Suprapubic skin (tissue), 4 donors: Measurements from ENCODE around the gene C1orf226.

ENCODE experiments used
- CTCF ChIP-seq, 2 donors: fragments of 200-600 bp in 1 of 2; fragments of 450-650 bp in 1 of 2; sonication (generic) in 1 of 2; IDR thresholded peaks; one replicate each; pipeline ENCODE4 v1.5.1; 2016 to 2019; ENCODE audit warnings: antibody characterized with exemption in 2 of 2, mild to moderate bottlenecking in 1 of 2, moderate library complexity in 1 of 2
- EP300 ChIP-seq: sonication (generic); formaldehyde crosslinking; IDR thresholded peaks from one replicate; pipeline ENCODE4 v1.6.1; 2017; ENCODE audit warnings: antibody characterized with exemption
- POLR2A ChIP-seq, 2 donors: fragments of 450-650 bp; IDR thresholded peaks; one replicate each; pipeline ENCODE4 v1.6.1; 2017; ENCODE audit warnings: antibody characterized with exemption in 2 of 2, mild to moderate bottlenecking in 2 of 2, moderate library complexity in 2 of 2
- POLR2AphosphoS5 ChIP-seq, 3 donors: sonication (generic); formaldehyde crosslinking; IDR thresholded peaks; one replicate each; pipeline ENCODE4 v1.6.1; 2017; ENCODE audit warnings: antibody characterized with exemption in 3 of 3

- TF ChIP-seq CTCF (IDR thresholded peaks at IDR 0.05) (no peak), POLR2A (IDR thresholded peaks at IDR 0.05) (no peak), POLR2AphosphoS5 (IDR thresholded peaks at IDR 0.05) (no peak), EP300 (no peak)
These were observed 14.9 kb upstream of the C1orf226 start for GRCh38 chr1:162366671-162367070.
